HG03066 (cell line): ENCODE data around the gene AKR1B15.
"Not testable (repeated sequence)": the region's sequence is repeated elsewhere in the genome, so short reads cannot be mapped to it uniquely, and the experiment has no call there.

Experiments
- ATAC-seq: cut with Tn5 transposase; IDR thresholded peaks from one replicate; pipeline ENCODE4 v1.9.1; 2021; ENCODE audit warnings: low read depth; ENCODE audit not compliant: unreplicated experiment

AKR1B15 gene

GRCh38 chr7:134558370-134558769 is 9.5 kb downstream of the AKR1B15 start:
- no peak for ATAC-seq

DNA sequence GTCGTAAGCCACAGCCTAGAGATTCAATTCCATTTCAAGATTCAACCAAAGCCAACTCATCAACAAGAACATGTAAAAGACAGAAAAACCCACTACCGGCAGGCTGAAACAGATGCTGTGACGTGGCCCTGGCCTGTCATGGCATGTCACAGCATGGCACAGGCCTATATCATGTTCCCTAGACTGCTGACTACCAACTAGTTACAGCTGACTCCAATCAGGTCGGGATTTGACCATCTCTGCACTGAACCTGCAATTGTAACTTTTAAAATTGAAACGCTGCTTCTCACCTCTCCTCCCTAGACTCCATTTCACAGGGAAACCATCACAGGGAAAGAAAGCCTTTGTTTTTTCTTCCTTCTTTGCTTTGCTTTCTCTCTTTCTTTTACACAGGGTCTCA is 12.7 kb downstream of the AKR1B15 start:
- not testable (repeated sequence) for ATAC-seq

- no peak for ATAC-seq
Observed at GRCh38 chr7:134562136-134562535, 13.2 kb downstream of the AKR1B15 start.

DNA sequence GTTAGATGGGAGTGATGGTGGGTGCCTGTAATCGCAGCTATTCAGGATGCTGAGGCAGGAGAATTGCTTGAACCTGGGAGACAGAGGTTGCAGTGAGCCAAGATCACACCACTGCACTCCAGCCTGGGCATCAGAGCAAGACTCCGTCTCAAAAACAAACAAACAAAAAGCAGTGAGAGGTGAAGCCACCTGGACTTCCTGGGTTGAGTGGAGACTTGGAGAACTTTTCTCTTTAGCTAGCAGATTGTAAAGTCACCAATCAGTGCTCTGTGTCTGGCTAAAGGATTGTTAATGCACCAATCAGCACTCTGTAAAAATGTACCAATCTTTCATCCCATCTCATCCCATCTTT is 14.5 kb downstream of the AKR1B15 start:
- not testable (repeated sequence) for ATAC-seq

- no peak for ATAC-seq
Observed at GRCh38 chr7:134565643-134566136, 16.8 kb downstream of the AKR1B15 start.

DNA sequence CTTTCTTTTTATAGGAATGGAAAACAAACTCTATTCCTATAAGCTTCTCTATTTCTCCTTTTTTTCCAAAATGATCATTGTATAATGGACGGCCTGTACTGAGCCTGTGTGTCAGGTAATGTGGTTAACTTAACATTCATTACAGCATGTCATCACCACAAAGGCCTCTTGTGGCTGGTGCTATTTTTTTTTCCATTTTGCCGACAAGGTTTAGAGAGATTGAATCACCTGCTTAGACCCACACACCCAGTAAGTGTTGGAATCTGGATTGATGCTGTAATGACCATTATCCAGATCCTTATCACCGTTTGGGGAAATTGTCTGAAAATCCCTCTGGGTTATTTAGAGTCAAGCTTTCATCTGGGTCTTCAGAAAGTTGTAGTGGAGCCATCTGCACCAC is 18.5 kb downstream of the AKR1B15 start:
- no peak for ATAC-seq

DNA sequence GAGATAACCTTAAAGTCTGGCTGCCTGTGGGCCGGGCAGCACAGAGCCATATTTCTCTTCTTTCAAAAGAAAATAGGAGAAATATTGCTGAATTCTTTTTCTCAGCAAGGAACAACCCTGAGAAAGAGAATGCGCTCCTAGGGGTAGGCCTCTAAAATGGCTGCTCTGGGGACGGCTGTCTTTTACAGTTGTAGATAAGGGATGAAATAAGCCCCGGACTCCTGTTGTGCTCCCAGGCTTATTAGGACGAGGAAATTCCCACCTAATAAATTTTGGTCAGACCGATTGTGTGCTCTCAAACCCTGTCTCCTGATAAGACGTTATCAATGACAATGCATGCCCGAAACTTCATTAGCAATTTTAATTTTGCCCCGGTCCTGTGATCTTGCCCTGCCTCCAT is 21.1 kb downstream of the AKR1B15 start:
- not testable (repeated sequence) for ATAC-seq

DNA sequence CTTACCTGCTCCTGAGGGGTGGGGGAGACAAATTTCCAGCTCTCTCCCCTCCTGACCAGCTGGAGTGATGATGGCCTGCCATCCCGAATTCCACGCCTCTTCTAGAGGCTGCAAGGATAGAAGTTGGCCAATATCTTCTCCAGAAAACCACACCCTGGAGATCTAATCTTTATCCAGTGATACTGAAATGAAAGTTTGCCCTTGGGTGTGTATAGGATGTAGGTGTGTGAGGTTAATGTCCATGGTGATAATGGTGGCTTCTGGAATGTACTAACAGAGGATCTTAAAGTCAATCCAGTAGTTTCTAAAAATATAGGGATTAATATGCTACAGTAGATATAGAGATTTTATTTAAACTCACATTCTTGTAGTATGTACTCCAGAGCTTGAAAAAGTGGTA is 22.2 kb downstream of the AKR1B15 start:
- no peak for ATAC-seq

GRCh38 chr7:134571746-134572461 is 23.0 kb downstream of the AKR1B15 start:
- ATAC-seq: no peak

DNA sequence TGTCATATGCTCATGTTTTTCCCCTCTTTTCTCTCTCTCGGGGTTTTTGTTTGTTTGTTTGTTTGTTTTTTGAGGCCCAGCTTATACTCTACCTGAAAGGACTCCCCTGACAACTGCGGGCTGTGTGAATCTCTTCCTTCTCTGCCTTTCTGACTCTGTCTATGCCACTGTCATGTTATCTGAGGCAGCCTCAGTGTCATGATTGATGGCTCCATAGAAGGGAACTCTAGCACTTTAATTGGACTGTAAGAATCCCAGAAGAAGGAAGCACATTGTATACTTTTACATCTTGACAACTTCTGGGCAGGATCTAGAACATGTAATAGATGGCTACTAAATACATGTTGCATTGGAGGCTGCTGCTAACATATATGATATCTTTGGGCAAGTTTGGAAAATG is 25.4 kb downstream of the AKR1B15 start:
- ATAC-seq: no peak

- ATAC-seq: no peak
Observed at GRCh38 chr7:134584290-134584689, 35.4 kb downstream of the AKR1B15 start.

GRCh38 chr7:134585897-134586296 is 37.0 kb downstream of the AKR1B15 start:
- no peak for ATAC-seq

- ATAC-seq: no peak
Observed at GRCh38 chr7:134587750-134588149, 38.8 kb downstream of the AKR1B15 start.

DNA sequence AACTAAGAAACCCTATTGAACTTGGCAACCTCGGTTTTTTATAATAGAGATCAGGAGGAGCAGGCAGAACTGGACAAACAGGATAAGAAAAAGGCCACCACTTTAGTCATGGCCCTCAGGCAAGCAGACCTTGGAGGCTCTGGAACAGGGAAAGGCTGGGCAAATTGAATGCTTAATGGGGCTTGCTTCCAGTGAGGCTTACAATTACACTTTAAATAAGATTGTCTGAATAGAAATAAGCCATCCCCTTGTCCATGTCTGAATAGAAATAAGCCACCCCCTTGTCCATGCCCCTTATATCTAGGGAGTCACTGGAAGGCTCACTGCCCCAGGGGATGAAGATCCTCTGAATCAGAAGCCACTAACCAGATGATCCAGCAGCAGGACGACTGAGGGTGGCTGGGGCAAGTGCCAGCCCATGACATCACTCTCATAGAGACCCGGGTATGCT is 40.6 kb downstream of the AKR1B15 start:
- no peak for ATAC-seq

DNA sequence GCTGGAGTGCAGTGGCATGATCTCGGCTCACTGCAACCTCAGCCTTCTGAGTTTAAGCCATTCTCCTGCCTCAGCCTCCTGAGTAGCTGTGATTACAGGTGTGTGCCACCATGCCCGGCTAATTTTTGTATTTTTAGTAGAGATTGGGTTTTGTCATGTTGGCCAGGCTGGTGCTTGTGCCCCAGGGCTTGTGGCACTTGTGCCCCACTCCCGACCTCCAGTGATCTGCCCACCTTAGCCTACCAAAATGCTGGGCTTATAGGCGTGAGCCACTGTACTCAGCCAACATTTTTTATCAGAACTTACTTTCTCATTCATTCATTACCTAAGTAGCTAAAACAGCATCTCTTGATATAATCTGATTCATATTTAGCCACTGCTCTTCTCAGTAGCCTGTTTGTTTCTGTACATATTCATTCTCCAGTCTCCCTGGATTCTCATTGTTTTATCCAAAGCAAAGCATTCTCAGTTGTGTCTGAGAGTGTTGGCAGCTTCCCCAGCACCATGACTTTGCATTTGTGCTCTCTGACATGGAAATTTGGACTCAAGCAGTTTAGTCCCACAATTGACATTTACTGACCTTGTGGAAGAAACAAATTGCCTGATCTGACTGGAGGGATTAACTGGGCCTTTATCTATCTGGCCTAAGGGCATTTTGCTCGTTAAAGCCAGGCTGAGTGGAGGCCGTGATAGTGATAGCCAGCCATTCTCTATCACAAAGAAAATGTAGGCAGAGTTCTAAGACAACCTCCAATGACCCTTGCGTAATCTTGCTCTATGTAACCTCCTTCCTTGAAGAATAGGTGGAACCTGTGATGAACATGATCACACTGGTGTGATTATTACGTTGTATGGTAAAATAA is 44.9 kb downstream of the AKR1B15 start:
- no peak for ATAC-seq

DNA sequence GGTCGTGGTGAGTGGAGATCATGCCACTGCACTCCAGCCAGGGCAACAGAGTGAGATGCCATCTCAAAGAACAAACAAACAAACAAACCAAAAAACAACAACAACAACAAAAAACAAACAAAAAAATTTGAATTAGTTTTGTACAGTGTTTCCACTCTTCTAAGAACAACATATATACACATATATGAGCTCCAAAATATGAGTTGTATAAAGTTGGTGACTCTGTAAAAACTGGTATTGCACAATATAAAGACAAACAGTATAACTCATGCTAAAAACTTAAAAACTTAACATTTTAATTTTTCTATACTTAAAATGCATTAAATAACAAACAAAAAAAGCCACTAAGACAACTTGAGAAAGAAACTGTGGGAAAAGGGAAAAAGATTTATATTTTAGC is 46.0 kb downstream of the AKR1B15 start:
- ATAC-seq: no peak

GRCh38 chr7:134599371-134599770 is 50.5 kb downstream of the AKR1B15 start:
- no peak for ATAC-seq

GRCh38 chr7:134601459-134601858 is 52.5 kb downstream of the AKR1B15 start:
- ATAC-seq: no peak

- ATAC-seq: no peak
Observed at GRCh38 chr7:134602881-134603451, 54.1 kb downstream of the AKR1B15 start.

DNA sequence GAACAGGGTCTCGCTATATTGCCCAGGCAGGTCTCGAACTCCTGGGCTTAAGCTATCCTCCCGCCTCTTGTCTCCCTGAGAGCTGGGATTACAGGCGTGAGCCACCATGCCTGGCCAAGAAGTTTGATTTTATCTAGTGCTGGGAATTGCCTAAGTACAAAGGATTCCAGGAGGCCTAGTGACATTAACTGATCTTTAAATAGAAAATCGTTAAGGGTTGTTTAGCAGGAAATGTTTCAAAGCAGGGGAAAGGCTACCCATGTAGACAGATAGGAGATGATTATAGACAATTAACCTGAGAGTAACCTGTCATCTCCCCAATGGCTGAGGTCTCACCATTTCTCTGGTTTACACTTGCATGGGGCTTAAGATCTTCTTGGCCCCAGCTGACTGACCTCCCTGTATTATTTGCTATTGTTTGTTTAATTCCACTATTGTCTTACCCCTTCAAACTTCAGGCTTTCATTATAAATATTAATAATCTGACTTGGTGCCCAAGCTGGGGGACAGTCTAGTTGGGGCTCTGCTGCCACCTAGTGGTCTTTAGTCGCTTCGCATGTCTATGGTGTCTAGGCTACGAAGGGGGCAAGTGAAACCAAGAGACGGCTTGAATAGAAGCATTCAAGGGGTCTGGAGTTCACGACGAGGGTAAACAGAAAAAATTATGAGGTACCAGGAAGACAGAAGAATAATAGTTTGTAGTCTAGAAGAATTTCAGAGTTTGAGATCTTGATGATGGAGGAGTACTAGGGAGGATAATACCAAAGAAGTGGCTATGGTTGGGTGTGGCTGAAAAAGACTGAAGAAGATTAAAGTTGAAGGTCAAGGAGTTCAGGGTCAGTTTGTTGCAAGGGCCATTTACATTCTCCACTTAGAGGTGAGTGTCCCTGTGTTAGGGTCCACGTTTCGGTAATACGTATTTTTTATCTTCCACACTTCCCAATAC is 57.3 kb downstream of the AKR1B15 start:
- ATAC-seq: no peak
